Epithelial cell of esophagus (primary cell): ENCODE results near the gene SMC3.

Experiments used
- DNase-seq: peaks from one replicate; pipeline ENCODE4 v3.0.0; 2010; ENCODE audit warnings: low read depth
- H3K4me3 ChIP-seq: 2 replicates; pipeline ENCODE4 v1.5.1; 2011; ENCODE audit warnings: mild to moderate bottlenecking, low read length, control low read depth
- CTCF ChIP-seq: IDR thresholded peaks from 2 replicates; pipeline ENCODE4 v1.5.1; 2011; ENCODE audit warnings: low read depth, mild to moderate bottlenecking, low read length, control low read depth, inconsistent platforms; ENCODE audit not compliant: insufficient read depth; ENCODE audit errors: missing control alignments

The SMC3 gene

GRCh38 chr10:110647136-110647430 is 79.6 kb downstream of the SMC3 start:
- peak; percentile 24 for DNase-seq
- no peak for TF ChIP-seq CTCF
- no peak overlapping the region for H3K4me3 ChIP-seq

- H3K4me3 ChIP-seq = no peak overlapping the region
- no peak for TF ChIP-seq CTCF
- peak; percentile 9 for DNase-seq
Observed at GRCh38 chr10:110648692-110649346, 81.3 kb downstream of the SMC3 start.

- no peak for TF ChIP-seq CTCF
- H3K4me3 ChIP-seq = no peak overlapping the region
- DNase-seq = no peak
Observed at GRCh38 chr10:110649347-110650264, 82.1 kb downstream of the SMC3 start.

GRCh38 chr10:110650265-110650668 is 82.8 kb downstream of the SMC3 start:
- no peak for DNase-seq

GRCh38 chr10:110651044-110651958 is 83.8 kb downstream of the SMC3 start:
- no peak overlapping the region for H3K4me3 ChIP-seq
- DNase-seq = no peak
- TF ChIP-seq CTCF = no peak

More at GRCh38 chr10:110650265-110650668, 82.8 kb downstream of the SMC3 start:
- no peak overlapping the region for H3K4me3 ChIP-seq
- TF ChIP-seq CTCF = no peak

GRCh38 chr10:110652475-110653118 is 85.1 kb downstream of the SMC3 start:
- no peak overlapping the region for H3K4me3 ChIP-seq
- DNase-seq = no peak
- TF ChIP-seq CTCF = no peak
